OCI-M1 (cell line): ENCODE data around the gene FGD3.
"Not testable (repeated sequence)": the region's sequence is repeated elsewhere in the genome, so short reads cannot be mapped to it uniquely, and the experiment has no call there.

Experiments used
- DNase-seq: peaks from one replicate; lab custom pipeline; 2025; lab: John Stamatoyannopoulos, UW

Gene FGD3

DNA sequence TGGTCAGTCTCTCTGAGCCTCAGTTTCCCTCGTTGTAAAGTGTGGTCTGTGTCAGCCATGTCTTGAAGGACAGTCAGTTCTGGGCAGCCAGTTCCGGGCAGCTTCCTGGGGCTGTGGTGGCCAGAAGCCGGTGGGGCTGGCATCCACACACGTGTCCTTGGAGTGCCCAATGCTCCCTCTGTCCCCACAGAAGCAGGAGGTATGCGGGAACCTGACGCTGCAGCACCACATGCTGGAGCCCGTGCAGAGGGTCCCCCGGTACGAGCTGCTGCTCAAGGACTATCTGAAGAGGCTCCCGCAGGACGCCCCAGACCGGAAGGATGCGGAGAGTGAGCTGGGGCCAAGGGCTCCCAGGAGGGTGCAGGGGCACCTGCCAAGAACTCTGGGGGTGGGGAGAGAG, 62.7 kb downstream of the FGD3 start:
- no peak for DNase-seq

DNA sequence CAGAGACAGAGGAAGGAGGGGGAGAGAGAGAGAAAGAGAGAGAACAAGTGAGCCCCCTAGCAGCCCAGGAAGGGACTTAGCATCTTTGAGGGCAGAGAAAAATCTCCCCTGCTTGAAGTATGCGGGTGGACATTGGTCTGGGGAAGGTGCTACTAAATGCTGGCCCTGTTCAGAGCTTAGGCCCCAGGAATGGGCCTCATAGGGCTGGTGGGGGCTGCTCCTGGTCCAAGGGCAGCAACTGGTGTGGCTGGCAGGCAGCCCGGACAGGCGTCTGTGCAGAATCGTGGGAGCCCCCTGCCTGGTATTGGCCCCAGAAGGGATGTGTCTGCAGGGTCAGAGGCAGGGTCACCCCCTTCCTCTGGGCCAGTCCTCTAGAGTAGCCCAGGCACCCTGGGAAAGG, 63.4 kb downstream of the FGD3 start:
- no peak for DNase-seq

GRCh38 chr9:93011114-93011513, 63.8 kb downstream of the FGD3 start:
- no peak for DNase-seq

DNA sequence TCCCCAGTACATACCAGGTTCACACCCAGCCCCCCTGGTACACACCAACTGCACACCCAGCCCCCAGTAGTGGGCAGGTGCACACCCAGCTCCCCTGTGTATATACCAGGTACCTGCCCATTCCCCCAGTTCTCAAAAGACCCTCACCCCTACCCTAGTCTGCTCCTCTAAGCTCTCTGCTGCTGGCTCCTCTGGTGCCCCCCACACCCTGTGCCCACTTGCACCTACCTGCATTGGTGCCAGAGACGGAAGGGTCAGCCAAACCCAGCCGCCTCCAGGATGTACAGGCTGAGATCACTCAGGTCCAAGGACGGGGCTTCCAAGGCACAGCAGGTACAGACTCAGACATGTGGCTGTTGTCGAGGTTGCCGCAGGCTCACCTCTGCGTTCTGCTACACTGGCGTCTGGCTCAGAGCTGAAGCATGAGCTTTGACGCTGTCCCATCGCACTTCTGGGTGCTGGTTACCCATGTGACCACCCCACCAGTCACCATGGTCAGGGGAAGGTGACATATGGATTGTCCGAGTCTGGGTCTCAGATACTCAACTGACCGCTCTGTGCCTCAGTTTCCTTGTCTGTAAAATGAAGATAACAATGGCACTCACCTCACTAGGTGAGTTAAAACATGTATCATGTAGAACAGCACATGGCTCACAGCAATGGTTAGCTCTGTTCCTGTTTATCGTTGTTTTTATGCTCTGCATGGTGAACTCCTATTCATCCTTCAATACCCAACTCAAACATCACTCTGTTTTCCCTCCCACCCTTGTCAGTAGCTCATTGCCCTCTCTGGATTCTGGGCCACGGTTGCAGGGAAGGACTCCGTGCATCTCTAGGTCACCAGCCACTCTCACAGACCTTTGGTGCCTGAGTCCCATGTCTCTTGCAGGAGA, 65.9 kb downstream of the FGD3 start:
- DNase-seq = no peak

GRCh38 chr9:93013856-93014582, 66.7 kb downstream of the FGD3 start:
- no peak for DNase-seq

- DNase-seq = not testable (repeated sequence)
Observed at GRCh38 chr9:93015190-93015589, 67.9 kb downstream of the FGD3 start.

- no peak for DNase-seq
Observed at GRCh38 chr9:93017621-93018020, 70.3 kb downstream of the FGD3 start.

DNA sequence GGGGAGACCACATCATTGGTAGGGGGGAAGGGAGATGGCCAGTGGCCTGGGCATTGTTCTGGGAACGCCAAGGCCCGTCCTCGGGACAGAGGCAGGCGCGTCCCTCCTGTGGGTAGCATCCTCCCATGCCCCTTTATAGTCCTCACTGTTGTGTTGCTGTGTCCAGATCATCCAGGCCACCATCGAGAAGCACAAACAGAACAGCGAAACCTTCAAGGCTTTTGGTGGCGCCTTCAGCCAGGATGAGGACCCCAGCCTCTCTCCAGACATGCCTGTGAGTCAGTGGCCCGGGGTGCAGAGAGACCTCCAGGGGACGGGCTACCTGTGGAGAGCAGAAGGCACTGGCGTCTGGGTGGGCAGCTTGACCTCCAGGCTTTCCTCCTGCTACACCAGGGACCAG, 72.8 kb downstream of the FGD3 start:
- no peak for DNase-seq

DNA sequence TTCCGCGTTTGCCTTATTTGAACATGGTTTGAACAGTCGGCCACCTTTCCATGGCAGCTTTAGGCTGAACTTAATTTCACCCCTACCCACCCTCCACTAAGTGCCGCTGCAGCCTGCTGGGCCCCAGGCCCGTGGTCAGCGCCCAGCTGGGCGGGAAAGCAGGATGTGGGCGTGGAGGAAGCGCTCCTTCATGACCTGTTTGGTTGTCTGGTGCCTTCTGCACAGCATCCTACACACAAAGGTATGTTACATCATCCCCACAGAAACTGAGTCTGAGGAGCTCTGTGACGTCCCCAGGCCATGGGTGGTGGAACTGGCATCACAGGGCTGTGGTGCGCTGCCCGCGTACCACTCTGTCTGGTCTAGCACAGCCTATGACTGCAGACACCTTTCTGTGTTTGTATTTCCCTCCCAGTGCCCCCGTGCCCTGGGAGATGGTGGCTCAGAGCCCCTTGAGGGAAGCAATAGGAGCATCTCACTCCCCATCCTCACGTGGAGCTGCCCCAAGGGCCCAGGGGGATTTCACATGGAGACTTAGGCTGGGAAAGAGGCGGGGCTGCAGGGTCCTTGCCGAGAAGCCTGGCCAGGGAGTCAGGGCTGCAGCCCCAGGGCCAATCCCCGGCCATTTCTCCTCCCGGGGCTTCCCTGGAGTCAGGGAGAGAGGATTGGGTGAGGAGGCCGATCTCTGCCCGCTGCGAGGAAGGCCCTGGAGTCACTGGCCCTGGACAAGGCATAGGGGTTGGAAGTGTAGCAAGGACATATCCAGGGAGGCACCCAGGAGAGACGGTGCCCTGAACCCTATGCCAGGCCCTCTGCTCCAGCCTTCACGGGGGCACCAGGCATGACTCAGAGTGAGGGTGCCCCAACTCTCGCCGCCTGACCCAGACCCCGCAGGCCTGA, 73.7 kb downstream of the FGD3 start:
- no peak for DNase-seq

DNA sequence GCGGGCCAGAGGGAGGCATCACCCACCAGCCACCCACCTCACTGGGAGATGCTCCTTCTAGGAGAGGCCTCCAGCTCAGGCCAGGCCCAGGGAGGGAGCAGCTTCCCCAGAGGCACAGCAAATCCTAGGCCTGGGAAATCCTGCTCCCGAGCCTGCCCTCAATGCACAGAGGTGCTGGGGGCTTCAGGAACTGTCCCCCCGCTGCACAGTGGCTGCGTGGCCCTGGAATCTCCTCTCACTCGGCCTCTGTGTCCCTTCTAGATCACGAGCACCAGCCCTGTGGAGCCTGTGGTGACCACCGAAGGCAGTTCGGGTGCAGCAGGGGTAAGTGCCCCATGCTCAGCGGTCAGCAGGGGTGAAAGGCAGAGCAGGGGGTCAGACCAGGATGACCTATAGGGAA, 74.7 kb downstream of the FGD3 start:
- no peak for DNase-seq

GRCh38 chr9:93022721-93023520, 75.6 kb downstream of the FGD3 start:
- DNase-seq = no peak

- no peak for DNase-seq
Observed at GRCh38 chr9:93023521-93023815, 76.1 kb downstream of the FGD3 start.

GRCh38 chr9:93024646-93024910, 77.3 kb downstream of the FGD3 start:
- DNase-seq = no peak

- DNase-seq = no peak
Observed at GRCh38 chr9:93024986-93025630, 77.8 kb downstream of the FGD3 start.

DNA sequence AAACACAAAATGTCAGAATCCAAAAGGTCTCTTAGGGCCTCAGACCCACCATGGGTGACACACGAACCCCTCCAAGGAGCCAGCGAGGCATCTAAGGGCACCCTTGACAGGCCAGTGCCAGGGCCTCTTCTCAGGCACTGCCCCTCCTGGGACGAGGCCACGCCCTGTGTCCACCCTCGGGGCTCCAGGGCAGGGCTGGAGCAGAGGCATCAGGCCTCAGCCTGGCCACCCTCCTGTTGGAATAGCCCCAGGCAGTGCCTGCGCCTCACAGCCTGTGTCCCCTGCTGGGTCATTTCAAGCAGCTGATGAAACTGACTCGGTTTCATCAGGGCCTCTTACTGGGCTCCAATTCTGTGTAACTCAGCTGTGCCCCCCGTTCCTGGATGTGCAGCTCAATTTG, 78.4 kb downstream of the FGD3 start:
- no peak for DNase-seq

GRCh38 chr9:93026640-93027039, 79.3 kb downstream of the FGD3 start:
- DNase-seq = no peak

DNA sequence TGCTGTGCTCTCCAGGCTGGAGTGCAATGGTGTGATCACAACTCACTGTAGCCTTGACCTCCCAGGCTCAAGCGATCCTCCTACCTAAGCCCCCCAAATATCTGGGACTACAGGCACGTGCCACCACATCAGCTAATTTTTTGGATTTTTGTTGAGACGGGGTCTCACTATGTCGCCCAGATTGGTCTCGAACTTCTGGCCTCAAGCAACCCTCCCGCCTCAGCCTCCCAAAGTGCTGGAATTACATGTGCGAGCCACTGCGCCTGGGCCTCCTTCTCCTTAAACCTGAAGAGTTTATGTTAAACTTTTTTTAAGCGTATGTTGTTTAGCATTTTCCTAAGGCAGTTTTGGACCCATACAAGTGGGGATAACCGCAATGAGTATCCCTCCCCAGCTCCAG, 80.4 kb downstream of the FGD3 start:
- DNase-seq = no peak

GRCh38 chr9:93028448-93029006, 81.2 kb downstream of the FGD3 start:
- no peak for DNase-seq

DNA sequence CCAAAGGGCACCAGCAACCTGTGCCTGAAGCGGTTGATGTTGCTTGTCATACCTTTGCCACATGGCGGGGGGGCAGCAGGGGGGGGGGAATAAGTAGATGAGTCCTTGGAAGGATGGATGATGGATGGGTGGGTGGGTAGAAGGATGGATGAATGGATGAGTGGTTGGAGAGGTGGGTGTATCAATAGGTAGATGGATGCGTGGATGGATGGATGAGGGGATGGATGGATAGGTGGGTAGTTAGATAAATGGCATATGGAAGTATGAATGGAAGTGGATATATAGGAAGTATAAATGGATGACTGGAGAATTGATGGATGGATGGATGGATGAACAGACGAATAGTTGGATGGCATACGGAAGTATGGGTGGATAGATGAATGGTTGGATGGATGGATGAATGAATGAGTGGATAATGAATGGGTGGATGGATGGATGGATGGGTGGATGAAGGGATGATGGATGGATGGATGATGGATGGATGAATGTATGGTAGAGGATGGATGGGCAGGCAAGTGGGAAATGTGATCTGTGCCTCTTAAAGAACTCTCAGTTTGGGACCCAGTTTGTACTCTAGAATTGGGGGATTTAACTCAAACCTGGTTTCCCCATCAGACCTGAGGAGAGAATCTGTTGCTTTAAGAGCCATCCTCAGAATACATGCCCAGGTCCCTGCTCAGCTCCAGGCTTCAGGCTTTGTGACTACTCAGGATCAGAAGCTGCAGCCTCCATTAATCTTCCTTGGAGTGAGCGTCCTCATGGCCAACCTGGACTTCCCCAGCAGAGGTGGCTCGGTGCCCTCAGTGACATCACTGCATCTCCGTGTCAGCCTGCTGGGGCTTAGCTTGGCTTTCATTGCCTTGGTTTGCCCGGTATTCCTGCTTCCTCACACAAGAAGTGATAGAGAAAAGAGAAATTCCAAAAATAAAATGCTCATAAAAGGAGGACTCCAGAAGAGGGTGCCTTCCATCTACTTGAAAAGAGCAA, 83.6 kb downstream of the FGD3 start:
- DNase-seq = no peak
